ENCODE data around the gene EOMES.
A peak's percentile ranks its signal among the peaks of the same experiment; 100 is the strongest.
"Not testable (repeated sequence)": the region's sequence is repeated elsewhere in the genome, so short reads cannot be mapped to it uniquely, and the experiment has no call there.

EOMES gene

DNA sequence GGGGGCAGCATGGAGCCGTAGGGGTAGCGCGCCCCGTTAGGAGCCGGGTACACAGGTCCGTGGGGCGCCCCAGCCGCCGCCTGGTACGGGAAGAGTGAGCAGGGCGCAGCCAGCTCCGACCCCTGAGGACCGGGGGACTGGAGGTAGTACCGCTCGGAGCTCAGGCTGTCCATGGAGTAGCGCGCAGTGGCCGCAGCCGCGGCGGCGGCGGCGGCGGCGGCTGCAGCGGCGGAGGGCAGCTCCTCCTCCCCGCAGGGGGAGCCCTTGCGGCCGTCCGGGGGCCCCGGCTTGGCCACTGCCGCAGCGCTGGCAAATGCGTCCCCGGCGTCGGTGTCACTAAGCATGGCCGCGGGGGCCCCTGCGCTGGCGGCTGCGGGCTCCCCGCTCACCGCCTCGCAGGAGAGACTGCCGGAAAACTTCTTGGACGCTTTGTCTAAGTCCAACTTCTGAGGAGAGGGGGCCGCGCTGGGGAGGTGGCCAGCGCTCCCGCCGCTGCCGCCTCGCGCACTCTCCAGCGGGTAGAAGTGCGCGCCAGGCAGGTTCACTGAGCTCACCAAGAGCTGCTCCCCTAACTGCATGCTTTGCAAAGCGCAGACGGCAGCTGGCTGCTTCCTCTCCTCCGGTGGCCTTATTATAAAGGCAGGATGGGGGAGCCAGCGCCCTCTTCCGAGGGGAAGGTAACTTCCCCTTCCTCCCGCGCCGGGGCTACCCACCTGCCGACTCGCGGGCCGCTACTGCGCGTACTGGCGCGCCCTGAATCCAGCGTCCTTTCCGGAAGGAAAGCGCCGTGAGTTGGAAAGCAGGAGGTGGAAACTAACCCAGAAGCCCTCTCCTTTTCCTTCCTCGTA is at the start of gene EOMES:
Gene EOMES, minus strand, starts transcription at position 607 of the 848 bp plus-strand sequence. Its CDS starts 29 bp downstream, at position 578.
- peak; percentile 55 for DNase-seq (ENCODE audit: low read depth)

DNA sequence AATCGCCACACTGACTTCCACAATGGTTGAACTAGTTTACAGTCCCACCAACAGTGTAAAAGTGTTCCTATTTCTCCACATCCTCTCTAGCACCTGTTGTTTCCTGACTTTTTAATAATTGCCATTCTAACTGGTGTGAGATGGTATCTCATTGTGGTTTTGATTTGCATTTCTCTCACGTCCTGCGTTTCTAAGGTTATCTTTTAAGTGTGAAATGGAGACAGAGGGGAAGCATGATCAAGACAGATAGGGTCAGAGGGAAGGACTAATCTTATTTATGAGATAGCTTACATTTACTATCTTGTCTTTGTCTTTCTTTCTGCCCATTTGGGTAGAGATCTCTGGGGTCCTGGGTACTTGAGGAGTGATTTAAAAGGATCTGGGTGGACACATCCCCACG is 48.3 kb upstream of the EOMES start:
- DNase-seq (ENCODE audit: low read depth), result not testable (repeated sequence)

DNA sequence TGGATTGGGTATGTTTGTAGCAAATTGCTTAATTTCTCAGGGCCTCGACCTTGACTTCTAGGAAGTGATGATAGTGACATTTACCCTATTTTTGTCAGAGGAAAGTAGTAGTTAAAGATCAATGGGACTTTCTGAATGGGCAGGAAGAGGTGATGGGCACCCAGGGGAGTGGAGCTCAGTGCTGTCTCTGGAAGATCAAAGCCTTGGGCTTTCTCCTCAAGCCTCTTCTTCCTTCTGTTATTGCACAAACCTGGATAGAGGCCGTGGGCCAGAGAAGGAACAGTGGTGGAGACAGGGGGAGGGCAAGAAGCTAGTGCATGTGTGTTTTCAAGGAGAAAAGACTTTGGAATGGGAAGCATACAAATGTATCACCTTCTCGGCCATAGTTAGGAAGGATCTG is 44.9 kb upstream of the EOMES start:
- DNase-seq (ENCODE audit: low read depth), result no peak

DNA sequence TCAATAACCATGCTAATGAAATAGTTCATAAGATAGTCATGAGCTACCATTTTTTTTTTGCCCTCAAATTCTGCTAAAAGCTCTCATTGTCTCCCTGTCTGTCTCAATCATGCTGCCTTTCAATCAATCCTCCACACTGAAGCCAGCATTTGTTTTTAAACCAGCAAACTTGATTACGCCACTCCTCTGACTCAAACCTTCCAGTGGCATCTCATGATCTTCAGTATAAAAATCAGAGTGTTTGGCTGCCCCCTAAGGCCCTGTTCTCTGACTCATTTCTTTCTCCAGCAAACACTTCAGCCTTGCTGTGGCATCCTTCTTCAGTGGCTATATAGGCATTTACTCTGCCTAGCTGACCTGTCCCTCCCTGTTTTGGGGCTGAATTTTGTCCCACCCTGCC is 36.0 kb upstream of the EOMES start:
- DNase-seq (ENCODE audit: low read depth), result no peak

DNA sequence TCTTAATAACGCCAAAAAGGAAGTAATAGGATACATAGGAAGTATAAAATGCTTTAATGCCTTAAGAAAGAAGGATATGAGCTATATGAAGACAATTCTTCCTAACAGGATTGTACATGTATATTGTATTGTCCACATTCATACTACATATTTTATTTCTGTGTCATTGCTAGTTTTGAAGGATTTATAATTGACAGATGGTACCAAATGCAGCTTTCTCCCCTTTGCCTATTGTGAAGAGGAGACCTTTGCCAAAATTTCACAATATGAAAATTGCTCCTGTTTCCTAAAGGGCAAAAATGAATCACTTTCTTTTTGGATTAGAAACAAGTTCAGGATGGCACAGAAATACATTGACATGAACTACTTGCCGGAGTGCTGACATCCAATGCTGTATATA is 34.8 kb upstream of the EOMES start:
- no peak for DNase-seq (ENCODE audit: low read depth)

DNA sequence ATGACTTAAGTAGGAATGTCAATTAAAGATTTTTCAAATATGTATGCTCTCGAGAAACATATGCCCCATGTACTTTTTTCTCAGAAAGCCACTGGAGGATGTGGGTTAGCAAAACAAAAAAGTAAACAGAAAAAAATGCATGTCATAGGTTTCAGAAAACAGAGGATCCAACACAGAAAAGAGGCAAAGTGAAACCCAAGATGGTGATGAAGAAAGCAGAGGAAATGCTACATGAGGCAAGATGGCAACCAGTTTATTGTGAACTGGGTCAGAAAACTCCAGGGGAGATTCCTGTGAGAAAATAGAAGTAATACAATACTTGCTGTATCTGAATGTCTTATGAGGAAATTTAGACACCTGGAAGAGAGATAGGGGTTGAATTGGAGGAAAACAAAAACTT is 30.8 kb upstream of the EOMES start:
- DNase-seq (ENCODE audit: low read depth), result no peak

DNA sequence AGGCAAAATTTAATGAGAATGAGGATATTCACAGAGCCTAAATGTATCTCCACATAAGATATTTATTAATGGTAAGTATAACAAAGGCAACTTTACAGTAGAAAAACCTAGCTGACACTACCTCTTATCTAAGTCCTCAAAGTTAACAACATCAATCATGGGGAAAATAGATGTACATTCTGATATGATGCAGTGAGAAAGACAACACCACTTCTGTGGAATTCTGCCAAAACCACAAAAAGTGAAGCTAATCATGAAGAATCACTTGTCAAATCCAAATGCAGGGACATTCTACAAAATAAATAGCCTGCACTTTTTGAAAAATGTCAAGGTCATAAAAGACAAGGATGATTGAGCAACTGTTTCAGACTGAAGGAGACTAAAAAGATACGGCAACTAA is 27.5 kb upstream of the EOMES start:
- no peak for DNase-seq (ENCODE audit: low read depth)

DNA sequence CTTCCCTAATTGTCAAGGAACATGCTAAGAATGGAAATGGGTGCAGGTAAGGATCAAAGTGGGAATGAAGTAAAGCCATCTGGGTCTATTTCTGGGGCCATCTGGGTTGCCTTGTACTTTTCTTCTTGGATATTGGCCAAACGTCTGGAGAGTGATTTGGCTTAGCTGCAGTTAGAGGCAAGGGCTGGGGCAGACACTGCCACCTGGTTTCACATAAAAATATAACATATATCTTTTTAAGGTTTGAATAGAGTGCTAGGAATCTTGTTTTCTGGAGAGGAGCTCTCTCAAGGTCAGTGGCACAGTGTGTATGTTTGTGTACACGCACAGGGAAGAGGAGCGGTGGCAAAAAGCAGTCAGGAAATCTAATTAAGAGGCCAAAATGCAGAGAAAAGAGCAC is 24.7 kb upstream of the EOMES start:
- no peak for DNase-seq (ENCODE audit: low read depth)

DNA sequence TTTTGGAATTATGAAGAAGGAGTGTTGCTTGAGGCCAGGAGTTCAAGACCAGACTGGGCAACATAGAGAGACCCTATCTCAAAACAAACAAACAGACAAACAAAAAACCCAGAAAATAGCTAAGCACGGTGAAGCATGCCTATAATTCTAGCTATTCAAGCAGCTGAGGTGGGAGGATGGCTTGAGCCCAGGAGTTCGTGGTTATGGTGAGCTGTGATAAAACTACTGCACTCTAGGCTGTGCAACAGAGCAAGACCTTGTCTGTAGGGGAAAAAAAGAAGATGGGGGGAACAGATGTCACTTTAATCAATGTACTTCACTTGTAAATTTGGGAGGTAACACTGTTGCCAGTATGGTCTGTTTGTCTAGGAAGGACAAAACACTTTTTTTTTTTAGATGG is 18.7 kb upstream of the EOMES start:
- DNase-seq (ENCODE audit: low read depth), result no peak

DNA sequence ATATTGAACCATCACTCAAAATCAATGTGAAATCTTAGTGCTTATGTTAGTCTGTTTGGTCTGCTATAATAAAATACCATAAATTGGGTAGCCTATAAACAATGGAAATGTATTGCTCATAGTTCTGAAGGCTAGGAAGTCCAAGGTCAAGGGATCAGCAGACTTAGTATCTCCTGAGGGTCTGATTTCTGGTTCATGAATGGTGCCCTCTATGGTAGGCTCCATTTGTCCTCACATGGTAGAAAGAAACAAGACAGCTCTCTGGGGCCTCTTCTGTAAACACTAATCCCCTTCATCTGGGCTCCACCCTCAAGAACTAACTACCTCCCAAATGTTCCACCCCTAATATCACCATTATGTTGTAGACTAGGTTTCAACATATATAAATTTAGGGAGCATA is 15.0 kb upstream of the EOMES start:
- no peak for DNase-seq (ENCODE audit: low read depth)

DNA sequence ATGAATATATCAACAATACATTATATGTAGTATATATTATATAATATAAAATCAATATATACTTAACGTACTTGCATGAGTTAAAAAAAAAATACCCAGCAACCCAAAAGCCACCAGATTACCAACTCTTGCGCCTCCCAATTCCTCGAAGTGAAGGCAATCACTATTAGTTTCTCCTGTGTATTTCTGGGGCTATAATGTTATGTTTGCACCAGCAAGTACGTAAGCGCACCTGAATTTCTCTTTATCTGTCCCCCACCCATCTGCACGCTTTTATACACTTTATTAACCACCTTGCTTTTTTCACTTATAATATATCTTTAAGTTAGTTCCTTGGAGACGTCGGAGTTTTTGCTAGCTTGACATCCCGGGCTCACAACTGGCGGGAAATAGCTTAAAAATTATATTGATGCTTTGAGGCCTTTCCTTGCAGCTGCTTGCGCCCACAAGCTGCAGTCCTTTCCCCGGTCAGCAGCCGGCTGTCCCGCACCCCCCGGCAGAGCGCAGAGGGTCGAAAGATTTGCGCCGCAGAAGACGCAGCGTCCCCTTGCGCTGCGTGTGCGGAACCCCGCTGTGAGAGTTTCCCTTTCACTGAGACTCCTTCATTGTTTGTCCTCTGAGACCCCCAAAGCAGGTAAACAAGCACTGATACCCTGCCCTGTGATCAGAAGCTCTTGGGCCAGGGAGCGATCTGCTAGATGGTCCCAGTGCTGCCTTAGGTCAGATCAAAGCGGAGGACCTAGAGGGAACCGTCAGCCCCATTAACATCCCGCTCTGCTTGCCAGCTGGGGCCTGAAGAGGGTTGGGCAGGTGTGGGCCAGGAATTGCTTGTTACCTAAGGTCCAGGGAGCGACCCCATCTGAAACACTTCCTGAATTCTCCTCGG is 8.9 kb upstream of the EOMES start:
- DNase-seq (ENCODE audit: low read depth), result no peak

DNA sequence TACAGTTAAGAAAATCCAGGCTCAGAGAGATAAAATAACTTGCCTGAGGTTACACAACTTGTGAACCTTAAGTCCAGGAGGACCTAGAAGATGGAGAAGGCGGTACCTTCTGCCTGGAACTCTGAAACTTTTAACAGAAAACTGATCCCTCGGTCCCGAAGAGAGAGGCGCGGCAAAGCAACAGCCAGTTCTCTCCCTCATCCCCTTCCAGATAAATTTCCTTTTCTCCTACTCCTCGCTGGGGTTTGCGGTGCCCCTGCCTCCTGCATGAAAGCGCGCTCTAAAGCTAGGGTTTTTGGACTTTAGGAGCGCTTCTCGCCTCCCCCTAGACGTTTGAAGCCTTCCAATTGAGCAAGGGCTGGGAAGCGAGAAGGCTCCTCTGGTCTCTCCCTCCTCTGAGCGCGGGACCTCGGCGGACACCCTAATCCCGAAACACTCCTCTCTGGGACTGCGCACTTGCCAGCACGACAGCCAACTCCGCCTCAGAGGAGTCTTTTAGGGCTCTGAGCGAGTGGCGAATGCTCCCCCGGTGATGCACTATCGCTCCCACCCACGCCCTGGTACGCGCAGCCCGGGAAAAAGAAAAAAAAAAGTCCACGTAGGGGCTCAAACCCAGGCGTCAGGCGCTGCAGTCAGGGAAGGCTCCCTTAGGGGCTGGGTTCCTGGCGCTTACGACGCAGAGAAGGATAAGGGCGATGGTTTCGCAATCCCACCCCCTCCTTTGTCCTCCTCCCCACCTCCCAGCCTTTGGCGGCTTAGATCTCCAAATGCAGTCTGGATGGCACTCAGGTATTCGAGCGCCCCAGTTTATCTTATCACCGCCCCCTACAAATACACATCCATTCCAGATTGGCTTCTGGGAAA is 7.9 kb upstream of the EOMES start:
- no peak for DNase-seq (ENCODE audit: low read depth)

DNA sequence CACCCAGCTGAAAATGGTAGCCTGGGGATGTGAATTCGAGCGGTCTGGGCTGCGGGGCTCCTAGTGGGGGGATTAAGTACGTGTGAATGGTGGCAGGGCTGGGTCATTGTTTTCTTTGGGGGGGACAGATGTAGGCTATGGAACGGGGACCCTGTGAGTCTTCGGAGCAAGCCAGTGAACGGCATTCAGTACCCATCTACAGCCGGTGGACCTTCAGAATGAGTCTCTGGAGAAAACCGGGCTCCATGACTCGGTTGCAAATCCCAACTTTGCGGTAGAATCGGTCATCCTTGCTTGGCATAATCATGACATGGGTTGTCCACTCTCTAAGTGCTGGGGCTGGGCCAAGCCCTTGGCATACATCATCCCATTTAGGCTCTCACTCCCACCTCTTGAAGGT is 7.2 kb upstream of the EOMES start:
- DNase-seq (ENCODE audit: low read depth), result no peak

DNA sequence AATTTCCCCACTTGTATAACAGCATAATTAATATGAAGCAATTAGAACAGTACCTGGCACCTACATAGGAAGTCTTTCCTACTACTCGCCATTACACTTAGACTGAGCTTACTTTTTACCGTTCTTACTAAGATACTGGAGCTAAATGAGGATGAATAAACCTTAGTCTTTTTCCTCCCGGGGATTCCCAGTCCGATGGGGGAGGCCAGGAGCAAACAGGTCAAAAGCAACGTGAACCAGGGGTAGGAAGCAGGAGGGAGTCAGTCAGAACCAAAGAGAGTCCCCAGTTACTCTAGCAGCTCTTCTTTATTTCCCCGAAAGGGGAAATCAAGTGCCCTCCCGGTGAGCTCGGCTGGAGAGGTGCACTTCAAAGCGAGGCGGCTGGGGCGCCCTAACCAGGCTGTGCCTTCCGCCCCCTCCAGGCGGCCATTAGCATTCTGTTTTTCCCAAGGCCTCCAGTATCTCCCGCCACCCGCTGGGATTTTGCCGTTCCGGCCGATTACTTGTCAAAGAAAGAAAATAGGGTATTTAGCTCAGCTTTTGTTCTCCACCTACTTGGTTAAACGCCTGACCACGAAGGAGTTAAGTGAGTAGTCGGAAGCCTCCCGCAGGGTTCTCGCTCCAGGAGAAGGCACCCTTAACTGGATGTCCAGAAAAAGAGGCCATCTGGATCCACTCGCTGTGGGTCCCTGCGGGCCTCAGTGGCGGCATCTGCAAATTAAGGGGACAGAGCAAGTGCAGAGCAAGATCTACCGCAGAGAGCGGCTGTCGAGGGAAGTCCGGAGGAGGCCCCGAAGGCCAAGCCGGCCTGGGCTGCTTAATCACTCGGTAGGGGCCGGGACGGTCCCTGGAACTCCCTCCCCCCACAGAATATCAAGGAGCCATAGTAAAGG is 6.3 kb upstream of the EOMES start:
- DNase-seq (ENCODE audit: low read depth), result no peak

DNA sequence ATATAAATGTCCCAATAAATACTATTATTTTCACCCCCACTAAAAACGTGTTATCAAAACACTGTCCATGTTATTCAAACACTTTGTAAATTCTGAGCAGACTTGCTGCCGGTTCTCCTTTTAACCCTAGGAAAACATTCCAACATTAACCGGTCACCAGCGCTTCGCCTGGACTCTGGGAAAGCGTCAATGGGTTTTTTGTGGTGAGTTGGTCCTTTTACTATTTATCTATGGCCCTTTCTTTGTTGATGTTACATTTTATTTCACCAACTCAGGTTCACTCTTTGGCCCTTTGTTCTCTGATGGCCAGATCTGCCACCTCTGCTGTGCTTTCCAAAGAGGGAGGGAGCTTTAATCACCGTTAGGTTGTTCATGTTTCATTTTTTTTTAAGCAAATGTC is 4.1 kb upstream of the EOMES start:
- no peak for DNase-seq (ENCODE audit: low read depth)

DNA sequence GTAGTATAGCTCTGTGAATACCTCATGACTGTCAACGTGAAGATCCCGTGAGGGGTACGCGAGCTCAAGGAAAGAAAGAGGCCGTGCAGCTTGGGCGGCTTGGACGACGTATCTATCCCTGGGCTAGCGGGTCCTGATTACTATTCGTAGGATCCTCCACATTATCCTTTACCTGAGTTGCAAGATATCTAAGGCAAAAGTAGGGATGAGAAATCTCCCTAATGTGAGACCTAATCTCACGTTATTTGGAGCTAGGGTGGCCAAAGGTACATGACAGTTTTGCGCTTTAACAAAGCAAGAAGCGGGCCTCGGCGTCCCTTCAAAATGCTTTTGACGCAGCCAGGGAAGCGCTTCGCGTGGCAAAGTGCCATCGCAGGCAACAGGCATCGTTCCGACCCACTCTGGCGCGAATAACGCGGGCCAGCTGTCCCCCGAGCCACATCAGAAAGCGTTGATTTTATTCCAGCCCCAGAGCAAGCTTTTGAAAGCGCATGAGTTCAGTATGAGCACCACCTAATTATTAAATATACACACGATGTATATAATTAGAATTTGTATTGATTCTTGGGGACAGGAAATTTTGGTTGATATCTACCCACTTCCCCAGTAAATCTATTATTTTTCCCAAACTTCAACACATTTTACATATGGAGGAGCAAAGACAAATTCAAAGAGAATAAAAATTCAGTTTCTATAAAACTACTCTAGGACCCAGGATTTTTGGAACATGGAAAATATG is 2.5 kb upstream of the EOMES start:
- no peak for DNase-seq (ENCODE audit: low read depth)

DNA sequence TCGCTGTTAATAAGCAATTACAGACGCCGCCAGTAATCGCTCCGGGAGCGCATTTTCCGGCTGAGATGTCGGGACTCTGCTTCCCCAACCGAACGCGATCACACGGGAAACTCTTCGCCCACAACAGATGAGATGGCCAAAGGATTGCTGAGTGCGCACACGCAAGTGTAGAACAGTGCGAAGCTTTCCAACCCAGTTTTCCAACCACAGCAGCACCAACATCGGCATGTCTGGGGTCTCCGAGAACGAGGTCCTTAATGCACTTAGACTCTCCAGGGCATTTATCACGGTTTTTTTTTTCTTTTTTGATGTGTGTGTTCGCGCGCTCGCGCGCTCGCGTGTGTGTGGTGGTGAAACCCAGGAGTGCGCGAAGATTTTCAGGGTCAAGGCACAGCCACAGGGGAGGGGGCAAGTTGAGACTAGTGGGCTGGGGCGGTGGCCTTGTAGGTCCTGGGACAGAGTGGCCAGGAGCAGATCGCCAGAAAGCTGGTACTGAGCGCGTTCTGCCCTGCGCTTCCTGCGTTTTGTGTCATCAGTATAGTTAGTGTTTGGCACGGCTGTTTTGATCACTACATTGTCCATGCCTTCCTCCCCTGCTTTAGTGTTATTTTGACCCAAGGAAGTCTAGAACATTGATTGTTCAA is 1.8 kb upstream of the EOMES start:
- DNase-seq (ENCODE audit: low read depth), result no peak

DNA sequence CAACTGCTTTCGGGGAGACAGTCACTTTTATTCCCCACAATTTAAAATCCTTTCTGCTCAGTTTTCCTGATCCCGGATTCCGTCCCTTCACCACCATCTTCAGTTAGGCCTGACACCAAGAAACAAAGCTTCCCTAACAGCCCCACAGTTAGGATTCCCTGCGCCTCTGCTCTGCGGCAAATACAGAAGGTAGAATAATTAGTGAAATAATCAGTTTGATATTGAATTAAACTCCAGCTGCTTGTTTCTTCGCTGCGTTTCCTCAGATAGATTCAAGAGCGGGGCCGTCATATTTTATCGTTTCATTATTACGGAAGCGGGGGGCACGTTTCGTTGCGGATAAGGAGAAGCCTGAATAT is 1.3 kb upstream of the EOMES start:
- DNase-seq (ENCODE audit: low read depth), result no peak

DNA sequence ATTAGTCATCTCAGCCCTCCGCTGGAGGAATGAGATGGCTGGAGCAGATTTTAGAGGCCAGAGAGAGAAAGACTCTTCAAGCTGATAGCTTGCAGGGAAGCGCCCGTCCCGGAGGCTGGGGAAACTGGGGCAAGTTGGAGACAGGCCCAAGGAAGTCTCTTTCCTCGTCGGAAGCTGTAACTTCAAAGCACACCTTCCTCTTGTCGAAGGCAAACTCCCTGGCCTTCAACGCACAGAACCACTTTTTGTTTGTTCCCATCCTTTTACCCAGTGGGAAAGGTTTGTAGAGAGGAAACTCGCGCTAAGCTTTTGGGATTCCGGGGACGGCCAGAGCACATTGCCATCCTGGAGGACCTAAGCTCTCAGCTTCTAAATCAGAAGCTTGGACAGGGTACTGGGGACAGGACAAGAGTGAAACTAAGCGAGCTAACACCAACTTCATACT is 900 bp upstream of the EOMES start:
- no peak for DNase-seq (ENCODE audit: low read depth)

All from stimulated activated CD8-positive, alpha-beta memory T cell treated with anti-CD3 and anti-CD28 coated beads, Interleukin-12 subunit alpha, Interleukin-12 subunit beta, amount 100 ng/mL, for 1 hour (primary cell).